GM10266 (cell line): ENCODE data around the gene CHRDL1.

Experiments
- DNase-seq: peaks from one replicate; pipeline ENCODE4 v3.0.0; 2012; ENCODE audit errors: extremely low spot score
- CTCF ChIP-seq: IDR thresholded peaks from 2 replicates; pipeline ENCODE4 v1.5.1; 2012; ENCODE audit warnings: mild to moderate bottlenecking, low read depth; ENCODE audit not compliant: control insufficient read depth, insufficient read depth; ENCODE audit errors: missing control alignments

The CHRDL1 gene

GRCh38 chrX:110805303-110805702 lies 9.7 kb upstream of the CHRDL1 start:
- DNase-seq = no peak
- TF ChIP-seq CTCF = no peak

GRCh38 chrX:110804446-110804845 lies 8.8 kb upstream of the CHRDL1 start:
- DNase-seq = no peak
- no peak for TF ChIP-seq CTCF

GRCh38 chrX:110803506-110803905 lies 7.9 kb upstream of the CHRDL1 start:
- TF ChIP-seq CTCF = no peak
- no peak for DNase-seq

GRCh38 chrX:110796407-110796697 lies 735 bp upstream of the CHRDL1 start:
- TF ChIP-seq CTCF = no peak
- DNase-seq = no peak

- TF ChIP-seq CTCF = no peak
- no peak for DNase-seq
Observed at GRCh38 chrX:110794601-110795000, 1.0 kb downstream of the CHRDL1 start.

- DNase-seq = no peak
- TF ChIP-seq CTCF = no peak
Observed at GRCh38 chrX:110791071-110791470, 4.5 kb downstream of the CHRDL1 start.

- no peak for DNase-seq
- no peak for TF ChIP-seq CTCF
Observed at GRCh38 chrX:110786486-110786885, 9.1 kb downstream of the CHRDL1 start.
